ENCODE data around the gene PGGHG.

Gene PGGHG

GRCh38 chr11:270451-271318 lies 18.2 kb upstream of the PGGHG start:
- Histone ChIP-seq H3K27me3 (ENCODE audit: control insufficient read depth, insufficient read depth, low read length) (no peaks in the 10 kb centered on the region), H3K9me3 (ENCODE audit: control insufficient read depth, low read depth, low read length) (no peaks in the 10 kb centered on the region), H3K4me3 (ENCODE audit: low read length) (no peak overlapping the region), H3K9ac (ENCODE audit: low read length) (no peak overlapping the region), H3K4me1 (ENCODE audit: control insufficient read depth, low read depth, low read length) (peaks cover 14% of the 10 kb centered on the region), H3K36me3 (ENCODE audit: control insufficient read depth, low read depth, low read length) (no peaks in the 10 kb centered on the region), H3K27ac (ENCODE audit: low read length) (no peak overlapping the region)

- no peak overlapping the region for H3K4me3 ChIP-seq (ENCODE audit: low read length)
- no peak overlapping the region for H3K27ac ChIP-seq (ENCODE audit: low read length)
- no peaks in the 10 kb centered on the region for H3K9me3 ChIP-seq (ENCODE audit: control insufficient read depth, low read depth, low read length)
- no peak overlapping the region for H3K9ac ChIP-seq (ENCODE audit: low read length)
- no peaks in the 10 kb centered on the region for H3K27me3 ChIP-seq (ENCODE audit: control insufficient read depth, insufficient read depth, low read length)
- peaks cover 14% of the 10 kb centered on the region for H3K4me1 ChIP-seq (ENCODE audit: control insufficient read depth, low read depth, low read length)
- H3K36me3 ChIP-seq (ENCODE audit: control insufficient read depth, low read depth, low read length): no peaks in the 10 kb centered on the region
These were observed 17.6 kb upstream of the PGGHG start for GRCh38 chr11:271319-271715.

- Histone ChIP-seq H3K9me3 (ENCODE audit: control insufficient read depth, low read depth, low read length) (no peaks in the 10 kb centered on the region), H3K9ac (ENCODE audit: low read length) (no peak overlapping the region), H3K27ac (ENCODE audit: low read length) (no peak overlapping the region), H3K4me1 (ENCODE audit: control insufficient read depth, low read depth, low read length) (peaks cover 14% of the 10 kb centered on the region), H3K36me3 (ENCODE audit: control insufficient read depth, low read depth, low read length) (no peaks in the 10 kb centered on the region), H3K27me3 (ENCODE audit: control insufficient read depth, insufficient read depth, low read length) (no peaks in the 10 kb centered on the region), H3K4me3 (ENCODE audit: low read length) (no peak overlapping the region)
These were observed 16.6 kb upstream of the PGGHG start for GRCh38 chr11:272195-272930.

GRCh38 chr11:272931-273198 lies 16.1 kb upstream of the PGGHG start:
- H3K9me3 ChIP-seq (ENCODE audit: control insufficient read depth, low read depth, low read length): no peaks in the 10 kb centered on the region
- no peak overlapping the region for H3K27ac ChIP-seq (ENCODE audit: low read length)
- peaks cover 14% of the 10 kb centered on the region for H3K4me1 ChIP-seq (ENCODE audit: control insufficient read depth, low read depth, low read length)
- no peak overlapping the region for H3K4me3 ChIP-seq (ENCODE audit: low read length)
- H3K27me3 ChIP-seq (ENCODE audit: control insufficient read depth, insufficient read depth, low read length): no peaks in the 10 kb centered on the region
- H3K36me3 ChIP-seq (ENCODE audit: control insufficient read depth, low read depth, low read length): no peaks in the 10 kb centered on the region
- H3K9ac ChIP-seq (ENCODE audit: low read length): no peak overlapping the region

- Histone ChIP-seq H3K36me3 (ENCODE audit: control insufficient read depth, low read depth, low read length) (no peaks in the 10 kb centered on the region), H3K9me3 (ENCODE audit: control insufficient read depth, low read depth, low read length) (no peaks in the 10 kb centered on the region), H3K27me3 (ENCODE audit: control insufficient read depth, insufficient read depth, low read length) (peaks cover 18% of the 10 kb centered on the region), H3K4me1 (ENCODE audit: control insufficient read depth, low read depth, low read length) (peaks cover 5% of the 10 kb centered on the region), H3K4me3 (ENCODE audit: low read length) (no peak overlapping the region), H3K9ac (ENCODE audit: low read length) (no peak overlapping the region), H3K27ac (ENCODE audit: low read length) (no peak overlapping the region)
These were observed 12.7 kb upstream of the PGGHG start for GRCh38 chr11:276219-276618.

- no peak within 1 kb of the TSS for H3K27ac ChIP-seq (ENCODE audit: low read length)
- H3K9ac ChIP-seq (ENCODE audit: low read length): no peak within 1 kb of the TSS
- no peak within 1 kb of the TSS for H3K4me3 ChIP-seq (ENCODE audit: low read length)
- peaks cover 5% of the 10 kb centered on the region for H3K4me1 ChIP-seq (ENCODE audit: control insufficient read depth, low read depth, low read length)
- H3K9me3 ChIP-seq (ENCODE audit: control insufficient read depth, low read depth, low read length): no peaks in the 10 kb centered on the region
- H3K36me3 ChIP-seq (ENCODE audit: control insufficient read depth, low read depth, low read length): no peaks in the 10 kb centered on the region
- peaks cover 32% of the 10 kb centered on the region for H3K27me3 ChIP-seq (ENCODE audit: control insufficient read depth, insufficient read depth, low read length)
These were observed 10.7 kb upstream of the PGGHG start, which contains the start of gene NLRP6 for GRCh38 chr11:278001-278951. Gene NLRP6 (plus strand): TSS chr11:278407. CDS start chr11:278570, 163 bp downstream.

- no peak overlapping the region for H3K4me3 ChIP-seq (ENCODE audit: low read length)
- H3K9ac ChIP-seq (ENCODE audit: low read length): no peak overlapping the region
- H3K36me3 ChIP-seq (ENCODE audit: control insufficient read depth, low read depth, low read length): no peaks in the 10 kb centered on the region
- H3K27ac ChIP-seq (ENCODE audit: low read length): no peak overlapping the region
- no peaks in the 10 kb centered on the region for H3K9me3 ChIP-seq (ENCODE audit: control insufficient read depth, low read depth, low read length)
- peaks cover 5% of the 10 kb centered on the region for H3K4me1 ChIP-seq (ENCODE audit: control insufficient read depth, low read depth, low read length)
- H3K27me3 ChIP-seq (ENCODE audit: control insufficient read depth, insufficient read depth, low read length): peaks cover 32% of the 10 kb centered on the region
These were observed 9.6 kb upstream of the PGGHG start for GRCh38 chr11:279040-279965.

- no peak overlapping the region for H3K27ac ChIP-seq (ENCODE audit: low read length)
- peaks cover 4% of the 10 kb centered on the region for H3K4me1 ChIP-seq (ENCODE audit: control insufficient read depth, low read depth, low read length)
- no peaks in the 10 kb centered on the region for H3K36me3 ChIP-seq (ENCODE audit: control insufficient read depth, low read depth, low read length)
- H3K9ac ChIP-seq (ENCODE audit: low read length): no peak overlapping the region
- H3K9me3 ChIP-seq (ENCODE audit: control insufficient read depth, low read depth, low read length): no peaks in the 10 kb centered on the region
- no peak overlapping the region for H3K4me3 ChIP-seq (ENCODE audit: low read length)
- peaks cover 32% of the 10 kb centered on the region for H3K27me3 ChIP-seq (ENCODE audit: control insufficient read depth, insufficient read depth, low read length)
These were observed 8.8 kb upstream of the PGGHG start for GRCh38 chr11:279966-280705.

GRCh38 chr11:280706-281485 lies 8.0 kb upstream of the PGGHG start:
- Histone ChIP-seq H3K36me3 (ENCODE audit: control insufficient read depth, low read depth, low read length) (no peaks in the 10 kb centered on the region), H3K27me3 (ENCODE audit: control insufficient read depth, insufficient read depth, low read length) (peaks cover 32% of the 10 kb centered on the region), H3K9me3 (ENCODE audit: control insufficient read depth, low read depth, low read length) (no peaks in the 10 kb centered on the region), H3K9ac (ENCODE audit: low read length) (no peak overlapping the region), H3K4me3 (ENCODE audit: low read length) (no peak overlapping the region), H3K4me1 (ENCODE audit: control insufficient read depth, low read depth, low read length) (no peaks in the 10 kb centered on the region), H3K27ac (ENCODE audit: low read length) (no peak overlapping the region)

Measured in iPS-18a (cell line).